HG03565 (cell line): Measurements from ENCODE around the gene ARMH1.
"Not testable (repeated sequence)": the region's sequence is repeated elsewhere in the genome, so short reads cannot be mapped to it uniquely, and the experiment has no call there.

Experiments
- ATAC-seq: cut with Tn5 transposase; IDR thresholded peaks from one replicate; pipeline ENCODE4 v1.9.1; 2021; ENCODE audit warnings: mild to moderate bottlenecking, moderate library complexity; ENCODE audit not compliant: unreplicated experiment

The ARMH1 gene

DNA sequence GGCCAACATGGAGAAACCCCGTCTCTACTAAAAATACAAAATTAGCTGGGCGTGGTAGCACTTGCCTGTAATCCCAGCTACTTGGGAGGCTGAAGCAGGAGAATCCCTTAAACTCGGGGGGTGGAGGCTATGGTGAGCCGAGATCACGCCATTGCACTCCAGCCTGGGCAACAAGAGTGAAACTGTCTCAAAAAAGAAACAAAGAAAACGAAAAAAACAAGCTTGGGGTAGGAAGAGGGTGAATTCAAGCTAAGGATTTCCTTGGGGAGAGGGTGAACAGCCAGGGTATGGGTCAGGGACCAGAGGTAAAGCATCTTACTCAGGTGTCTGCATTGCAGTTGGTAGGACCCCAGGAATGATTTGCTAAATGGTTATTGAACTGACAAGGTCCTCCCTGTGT is 91.9 kb downstream of the ARMH1 start:
- ATAC-seq, result not testable (repeated sequence)
